Measurements from ENCODE around the gene LGALSL.

The LGALSL gene

DNA sequence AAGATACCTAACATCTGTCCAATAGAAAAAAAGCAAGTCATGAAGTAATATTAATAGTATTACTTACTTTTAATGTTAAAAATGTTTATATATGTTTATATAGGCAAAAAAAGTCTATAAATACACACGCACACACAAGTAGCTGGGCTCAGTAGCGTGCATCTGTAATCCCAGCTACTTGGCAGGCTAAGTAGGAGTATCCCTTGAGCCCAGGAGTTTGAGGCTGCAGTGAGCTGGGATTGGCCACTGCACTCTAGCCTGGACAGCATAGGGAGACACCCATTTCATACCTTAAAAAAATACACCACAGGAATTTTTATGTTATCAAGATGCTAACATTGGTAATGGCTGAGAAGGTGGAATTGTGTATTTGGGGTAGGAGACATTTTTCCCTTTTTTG lies 52.7 kb downstream of the LGALSL start:
- TF ChIP-seq, protein P1, sequence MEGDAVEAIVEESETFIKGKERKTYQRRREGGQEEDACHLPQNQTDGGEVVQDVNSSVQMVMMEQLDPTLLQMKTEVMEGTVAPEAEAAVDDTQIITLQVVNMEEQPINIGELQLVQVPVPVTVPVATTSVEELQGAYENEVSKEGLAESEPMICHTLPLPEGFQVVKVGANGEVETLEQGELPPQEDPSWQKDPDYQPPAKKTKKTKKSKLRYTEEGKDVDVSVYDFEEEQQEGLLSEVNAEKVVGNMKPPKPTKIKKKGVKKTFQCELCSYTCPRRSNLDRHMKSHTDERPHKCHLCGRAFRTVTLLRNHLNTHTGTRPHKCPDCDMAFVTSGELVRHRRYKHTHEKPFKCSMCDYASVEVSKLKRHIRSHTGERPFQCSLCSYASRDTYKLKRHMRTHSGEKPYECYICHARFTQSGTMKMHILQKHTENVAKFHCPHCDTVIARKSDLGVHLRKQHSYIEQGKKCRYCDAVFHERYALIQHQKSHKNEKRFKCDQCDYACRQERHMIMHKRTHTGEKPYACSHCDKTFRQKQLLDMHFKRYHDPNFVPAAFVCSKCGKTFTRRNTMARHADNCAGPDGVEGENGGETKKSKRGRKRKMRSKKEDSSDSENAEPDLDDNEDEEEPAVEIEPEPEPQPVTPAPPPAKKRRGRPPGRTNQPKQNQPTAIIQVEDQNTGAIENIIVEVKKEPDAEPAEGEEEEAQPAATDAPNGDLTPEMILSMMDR (IDR thresholded peaks at IDR 0.05; ENCODE audit: unreplicated experiment in 3 of 3): no peak
- Mint-ChIP-seq H3K9me3 (no peaks in the 10 kb centered on the region), H3K27ac (no peak overlapping the region), H3K4me3 (no peak overlapping the region), H3K4me1 (no peaks in the 10 kb centered on the region), H3K27me3 (ENCODE audit: low read depth) (peaks cover 5% of the 10 kb centered on the region), H3K36me3 (ENCODE audit: low read depth) (no peaks in the 10 kb centered on the region)

All from nephron (organoid).